HG02642 (cell line): ENCODE measurements around the gene FANK1.
A peak's percentile ranks its signal among the peaks of the same experiment; 100 is the strongest.
"Not testable (repeated sequence)": the region's sequence is repeated elsewhere in the genome, so short reads cannot be mapped to it uniquely, and the experiment has no call there.

Experiments
- ATAC-seq: cut with Tn5 transposase; IDR thresholded peaks from one replicate; pipeline ENCODE4 v1.9.1; 2021; ENCODE audit warnings: mild to moderate bottlenecking; ENCODE audit not compliant: unreplicated experiment, poor library complexity

Gene FANK1

DNA sequence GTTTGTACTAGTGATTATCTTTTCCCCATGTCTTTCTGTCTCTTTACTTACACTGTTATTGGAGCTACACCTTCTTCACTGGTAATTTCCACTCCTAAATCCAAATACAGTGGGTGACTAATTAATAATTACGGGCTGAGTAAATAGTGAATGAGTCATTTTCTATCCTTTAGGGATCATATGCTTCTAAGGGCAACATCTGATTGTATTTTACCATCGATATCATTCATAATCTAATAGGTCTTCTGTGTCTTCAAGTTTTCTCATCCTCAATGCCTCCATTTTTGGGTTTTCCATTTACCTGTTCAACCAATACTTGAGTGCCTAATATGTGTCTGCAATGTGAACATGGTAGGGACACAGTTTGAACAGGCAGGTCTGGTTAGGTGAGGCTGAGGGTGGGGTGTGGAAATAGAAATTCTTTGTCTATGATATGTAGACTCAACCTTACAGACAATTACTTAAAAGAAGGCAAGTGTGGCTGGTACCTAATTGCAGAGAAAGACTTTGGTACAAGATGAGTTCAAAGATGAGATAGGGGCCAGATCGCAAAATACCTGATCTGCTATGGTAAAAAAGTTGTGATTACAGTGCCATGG, 9.4 kb upstream of the FANK1 start:
- ATAC-seq: no peak

DNA sequence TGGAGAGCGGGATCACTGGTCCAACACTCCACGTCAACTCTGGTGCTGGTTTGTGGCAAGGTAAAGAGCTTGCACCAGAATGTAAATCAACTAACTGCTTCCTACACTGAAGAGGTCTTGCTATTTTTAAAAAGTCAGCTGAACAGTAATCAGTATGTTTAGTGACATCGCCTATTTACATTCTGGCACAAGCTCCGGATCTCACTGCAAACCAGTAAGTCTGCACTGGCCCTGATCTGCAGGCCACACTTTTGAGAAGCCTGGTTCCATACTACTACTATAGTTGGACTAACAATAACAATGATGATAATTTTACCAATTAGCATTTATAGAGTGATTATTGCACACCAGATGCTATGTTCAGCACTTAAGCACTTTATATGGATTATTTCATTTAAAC, 6.9 kb upstream of the FANK1 start:
- not testable (repeated sequence) for ATAC-seq

GRCh38 chr10:125892402-125892801, 4.0 kb upstream of the FANK1 start:
- not testable (repeated sequence) for ATAC-seq

GRCh38 chr10:125894176-125894575, 2.2 kb upstream of the FANK1 start:
- not testable (repeated sequence) for ATAC-seq

DNA sequence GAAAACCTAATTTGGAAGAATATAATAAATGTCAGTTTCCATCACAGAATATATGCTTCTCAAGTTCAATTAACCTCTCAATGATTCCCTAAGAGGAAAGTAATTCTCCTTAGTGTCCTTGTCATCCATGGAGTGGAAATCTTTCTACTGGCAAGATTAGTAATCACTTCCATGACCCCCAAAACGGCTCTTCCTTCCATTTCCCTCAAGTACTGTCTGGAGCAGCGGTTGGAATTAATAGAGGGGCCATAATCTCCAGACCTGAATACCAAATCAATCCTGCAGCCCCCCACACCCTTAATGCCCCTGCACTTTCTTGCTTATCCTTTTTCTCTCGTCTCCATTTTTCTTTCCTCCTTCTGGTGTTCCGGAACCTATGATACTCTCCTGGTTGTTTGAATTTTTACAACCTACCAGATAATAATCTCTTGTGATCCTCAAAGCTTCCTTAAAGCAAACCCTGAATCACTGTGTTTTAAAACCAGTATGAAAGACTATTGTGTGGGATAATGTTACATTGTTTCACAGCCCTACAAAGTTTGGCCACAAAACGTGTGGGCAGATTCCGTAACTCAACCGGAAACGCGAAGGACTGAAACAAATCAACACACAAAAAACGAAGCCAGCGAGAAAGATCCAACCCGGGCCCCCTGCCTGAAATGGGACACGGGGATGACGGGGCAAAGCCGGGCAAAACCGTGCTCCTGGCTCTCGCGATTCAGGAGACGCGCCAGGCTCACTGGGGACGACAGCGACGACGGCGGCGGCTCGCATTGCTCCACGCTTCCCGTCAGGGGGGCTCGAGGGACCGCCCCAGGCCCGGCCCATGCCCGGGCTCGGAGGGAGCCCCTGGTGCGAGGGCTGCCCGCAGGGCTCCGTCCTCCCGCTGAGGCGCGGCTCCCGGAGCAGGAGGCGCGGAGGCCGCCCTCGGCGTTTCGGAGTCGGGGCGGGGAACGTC, 955 bp upstream of the FANK1 start:
- peak; percentile 71 for ATAC-seq

DNA sequence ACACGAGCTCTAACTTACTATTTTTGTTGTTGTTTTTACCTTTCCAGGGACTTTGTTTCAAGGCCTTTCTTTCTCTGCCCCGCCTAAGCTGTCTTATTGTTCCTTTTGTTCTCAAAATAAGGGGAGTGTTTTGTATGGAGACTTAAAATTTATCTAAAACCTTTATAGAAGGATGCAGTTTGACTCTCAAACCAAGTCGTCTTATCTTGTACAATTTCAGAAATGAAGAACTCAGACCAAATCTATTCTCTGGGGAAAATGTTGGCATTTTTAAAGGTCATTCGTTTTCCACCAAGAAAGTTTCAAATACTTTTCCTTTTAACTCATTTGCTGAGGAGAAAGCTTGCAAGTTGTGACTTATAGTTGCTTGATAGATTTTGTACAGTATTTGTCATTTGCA, 953 bp downstream of the FANK1 start:
- ATAC-seq: not testable (repeated sequence)

DNA sequence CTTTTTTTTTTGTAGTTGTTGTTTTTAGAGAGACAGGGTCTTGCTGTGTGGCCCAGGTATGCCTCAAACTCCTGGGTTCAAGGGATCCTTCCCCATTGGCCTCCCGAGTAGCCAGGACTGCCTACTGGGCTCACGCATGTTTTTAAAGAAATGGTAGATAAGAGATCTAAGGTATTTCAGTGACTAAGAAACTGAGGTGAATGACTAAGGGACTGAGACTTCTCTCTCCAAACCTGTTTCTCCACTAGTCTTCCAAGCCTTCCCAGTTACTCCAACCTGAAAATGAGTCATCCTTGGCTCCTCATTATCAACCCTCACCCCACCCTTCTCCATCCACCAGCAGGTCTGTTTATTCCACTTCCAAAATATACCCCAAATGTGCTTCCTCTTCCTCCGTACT, 4.6 kb downstream of the FANK1 start:
- ATAC-seq: not testable (repeated sequence)

- ATAC-seq: not testable (repeated sequence)
Observed at GRCh38 chr10:125903135-125903640, 6.8 kb downstream of the FANK1 start.

DNA sequence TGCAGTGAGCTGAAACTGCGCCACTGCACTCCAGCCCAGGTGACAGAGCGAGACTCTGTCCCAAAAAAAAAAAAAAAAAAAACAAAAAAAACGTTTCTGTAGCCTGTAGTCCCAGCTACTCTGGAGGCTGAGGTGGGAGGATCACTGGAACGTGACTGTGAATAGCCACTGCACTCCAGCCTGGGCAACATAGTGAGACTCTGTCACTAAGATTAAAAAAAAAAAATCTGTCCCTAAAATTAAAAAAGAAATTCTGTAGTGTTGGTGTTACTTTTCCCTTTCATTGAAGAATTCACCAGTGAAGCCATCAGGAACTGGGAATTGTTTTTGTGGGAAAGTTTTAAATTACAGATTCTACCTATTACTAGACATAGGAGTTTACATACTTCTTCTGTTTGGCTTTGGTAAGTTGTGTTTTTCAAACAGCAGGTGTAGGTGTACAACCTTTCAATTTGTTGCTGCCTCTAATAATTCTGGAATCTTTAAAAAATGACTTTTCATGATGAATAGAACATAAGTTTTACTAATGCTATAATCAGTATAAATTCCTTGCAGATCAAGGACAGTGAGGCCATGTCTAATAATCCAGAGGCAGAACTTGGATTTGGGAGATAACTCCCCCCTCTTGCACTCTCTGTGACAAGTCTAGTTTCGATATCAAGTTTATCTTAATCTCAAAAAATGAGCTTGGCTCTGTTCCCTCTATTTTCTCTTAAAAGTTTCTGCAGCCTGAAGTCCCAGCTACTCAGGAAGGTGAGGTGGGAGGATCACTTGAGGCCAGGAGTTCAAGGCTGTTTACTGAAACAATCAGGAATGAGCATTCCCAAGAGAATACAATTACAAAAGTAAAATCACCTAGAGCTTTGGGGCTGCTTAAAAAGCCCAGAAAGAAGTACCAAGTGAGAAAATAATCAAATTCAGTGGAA, 9.0 kb downstream of the FANK1 start:
- not testable (repeated sequence) for ATAC-seq

DNA sequence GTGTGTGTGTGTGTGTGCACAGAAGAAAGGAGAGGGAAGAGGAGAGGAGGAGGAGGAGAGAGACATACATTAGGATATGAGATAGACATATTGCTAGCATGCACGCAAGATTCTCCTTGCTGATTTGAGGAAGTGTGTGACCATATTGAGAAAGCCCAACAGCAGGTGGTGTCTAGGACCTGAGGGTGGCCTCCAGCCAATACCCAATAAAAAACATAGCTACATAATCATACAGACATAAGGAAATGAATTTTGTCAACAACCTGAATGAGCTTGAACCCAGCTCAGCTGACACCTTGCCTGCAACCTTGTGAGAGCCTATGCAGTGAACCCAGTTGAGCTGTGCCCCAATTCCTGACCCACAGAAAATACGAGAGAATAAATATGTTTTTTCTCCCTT, 11.2 kb downstream of the FANK1 start:
- not testable (repeated sequence) for ATAC-seq

DNA sequence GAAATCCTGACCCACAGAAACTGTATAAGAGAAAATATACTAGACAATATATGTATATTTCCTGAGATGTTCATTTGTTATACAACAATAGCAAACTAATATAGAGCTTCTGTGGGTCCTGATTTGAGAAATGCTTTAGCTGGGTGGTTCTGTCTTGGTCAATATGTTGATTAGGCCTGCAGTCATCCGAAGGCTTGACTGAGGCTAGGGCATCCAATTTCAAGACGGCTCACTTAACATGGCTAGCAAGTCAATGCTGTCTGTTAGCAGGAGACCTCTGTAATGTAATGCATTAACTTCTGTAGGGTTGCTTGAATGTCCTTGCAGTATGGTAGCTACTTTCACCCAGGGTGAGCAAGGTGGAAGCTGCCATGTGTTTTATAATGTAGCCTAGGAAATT, 12.4 kb downstream of the FANK1 start:
- not testable (repeated sequence) for ATAC-seq

DNA sequence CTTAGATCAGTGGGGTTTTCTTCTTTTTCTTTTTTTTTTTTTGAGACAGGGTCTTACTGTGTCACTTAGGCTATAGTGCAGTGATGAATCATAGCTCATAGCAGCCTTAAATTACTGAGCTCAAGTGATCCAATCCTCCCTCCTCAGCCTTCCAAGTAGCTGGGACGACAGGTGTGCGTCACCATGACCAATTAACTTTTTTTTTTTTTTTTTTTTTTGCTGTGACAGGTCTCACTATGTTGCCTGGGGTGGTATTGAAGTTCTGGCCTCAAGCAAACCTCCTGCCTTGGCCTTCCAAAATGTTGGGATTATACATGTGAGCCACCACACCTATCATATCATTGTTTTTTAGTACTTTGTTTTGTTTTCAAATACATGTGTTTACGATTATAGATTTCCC, 13.1 kb downstream of the FANK1 start:
- ATAC-seq: not testable (repeated sequence)

DNA sequence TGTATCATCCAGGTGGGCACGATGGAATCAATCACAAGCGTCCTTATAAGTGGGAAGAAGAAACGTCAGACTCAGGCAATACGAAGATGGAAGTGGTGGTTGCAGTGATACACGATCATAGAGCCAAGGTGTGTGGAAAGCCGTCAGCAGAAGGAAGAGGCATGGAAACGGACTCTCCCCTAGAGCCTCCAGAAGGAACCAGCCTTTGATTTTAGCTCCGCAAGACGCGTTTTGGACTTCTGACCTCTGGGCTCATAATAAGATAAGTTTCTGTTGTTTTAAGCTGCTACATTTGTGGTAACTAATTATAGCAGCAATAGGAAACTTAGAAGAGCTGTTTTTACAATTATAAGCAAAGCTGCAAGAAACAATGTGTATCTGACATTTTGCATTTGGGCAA, 14.8 kb downstream of the FANK1 start:
- ATAC-seq: no peak

- ATAC-seq: no peak
Observed at GRCh38 chr10:125911990-125912389, 15.6 kb downstream of the FANK1 start.

GRCh38 chr10:125913277-125913676, 16.9 kb downstream of the FANK1 start:
- not testable (repeated sequence) for ATAC-seq

- ATAC-seq: no peak
Observed at GRCh38 chr10:125916977-125917376, 20.6 kb downstream of the FANK1 start.

DNA sequence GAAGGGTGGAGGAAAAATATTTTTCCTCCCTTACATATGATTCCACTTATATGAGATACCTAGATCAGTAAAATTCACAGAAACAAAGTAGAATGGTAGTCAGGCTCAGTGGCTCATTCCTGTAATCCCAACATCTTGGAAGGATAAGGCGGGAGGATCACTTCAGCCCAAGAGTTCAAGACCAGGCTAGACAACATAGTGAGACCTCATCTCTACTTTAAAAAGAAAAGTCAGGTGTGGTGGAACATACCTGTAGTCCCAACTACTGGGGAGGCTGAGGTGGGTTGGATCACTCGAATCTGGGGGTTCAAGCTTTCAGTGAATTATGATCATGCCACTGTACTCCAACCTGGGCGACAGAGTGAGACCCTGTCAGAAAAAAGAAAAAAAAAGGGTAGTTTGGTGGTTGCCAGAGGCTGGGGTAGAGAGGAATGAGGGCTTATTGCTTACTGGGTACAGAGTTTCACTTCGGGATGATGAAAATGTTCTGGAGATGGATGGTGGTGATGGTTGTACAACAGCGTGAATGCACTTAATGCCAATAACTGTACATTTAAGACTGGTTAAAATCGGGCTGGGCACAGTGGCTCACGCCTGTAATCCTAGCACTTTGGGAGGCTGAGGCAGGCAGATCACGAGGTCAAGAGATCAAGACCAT, 21.5 kb downstream of the FANK1 start:
- not testable (repeated sequence) for ATAC-seq

- not testable (repeated sequence) for ATAC-seq
Observed at GRCh38 chr10:125921643-125922306, 25.4 kb downstream of the FANK1 start.

GRCh38 chr10:125925262-125925834, 29.0 kb downstream of the FANK1 start:
- no peak for ATAC-seq
